PC-3 (cell line): ENCODE measurements around the gene CEP83. TPM values are rescaled to one million over a fixed set of nuclear protein-coding genes. Genes with fewer than 3 reads are reported as not detected.
"Not testable (repeated sequence)": the region's sequence is repeated elsewhere in the genome, so short reads cannot be mapped to it uniquely, and the experiment has no call there.

Experiments
- ATAC-seq: fragments of 200-7000 bp; cut with Tn5 transposase; 2 replicates; pipeline ENCODE4 v1.9.1; 2020; ENCODE audit warnings: mild to moderate bottlenecking, moderate library complexity
- BruUV-seq: library from RNA; stranded (reverse); fragments of 400-500 nt; replicated peaks from 2 replicates; lab custom pipeline; 2021; lab: Mats Ljungman, UMichigan
- CTCF ChIA-PET: fragments of 300-600 bp; sonication (Branson Sonifier 250); formaldehyde crosslinking; loops from one replicate; lab custom pipeline; 2022; ENCODE audit warnings: antibody characterized with exemption; lab: Charles Lee
- POLR2A ChIA-PET: fragments of 300-600 bp; sonication (Branson Sonifier 250); formaldehyde crosslinking; loops from one replicate; lab custom pipeline; 2022; ENCODE audit warnings: antibody characterized with exemption; ENCODE audit not compliant: unreplicated experiment; lab: Charles Lee
- DNase-seq: peaks from one replicate; pipeline ENCODE4 v3.0.0-alpha.2; 2015
- H2AFZ ChIP-seq: fragments of 300-600 bp; sonication (generic); 2 replicates; pipeline ENCODE4 v1.6.0; 2016; ENCODE audit warnings: antibody characterized with exemption, low read length
- H3F3A ChIP-seq: fragments of 300-600 bp; sonication (generic); one replicate; pipeline ENCODE4 v1.6.0; 2017; ENCODE audit warnings: antibody characterized with exemption, low read length, control low read depth, mild to moderate bottlenecking; ENCODE audit not compliant: unreplicated experiment
- H3K27ac ChIP-seq: fragments of 300-600 bp; sonication (generic); 2 replicates; pipeline ENCODE4 v1.5.1; 2016; ENCODE audit warnings: mild to moderate bottlenecking, low read length
- H3K27me3 ChIP-seq: fragments of 300-600 bp; sonication (generic); 2 replicates; pipeline ENCODE4 v1.6.1; 2016; ENCODE audit warnings: low read length, mixed read lengths
- H3K36me3 ChIP-seq: fragments of 300-600 bp; sonication (generic); 2 replicates; pipeline ENCODE4 v1.6.1; 2016; ENCODE audit warnings: low read depth, mixed run types, low read length, mixed read lengths
- H3K4me1 ChIP-seq: fragments of 300-600 bp; sonication (generic); 2 replicates; pipeline ENCODE4 v1.5.1; 2016; ENCODE audit warnings: low read length; ENCODE audit not compliant: insufficient read depth
- H3K4me2 ChIP-seq: fragments of 300-600 bp; sonication (generic); 2 replicates; pipeline ENCODE4 v1.6.0; 2016; ENCODE audit warnings: low read length
- H3K4me3 ChIP-seq: fragments of 300-600 bp; sonication (generic); 2 replicates; pipeline ENCODE4 v1.5.1; 2016; ENCODE audit warnings: mild to moderate bottlenecking, low read length, mixed read lengths
- H3K79me2 ChIP-seq: fragments of 300-600 bp; sonication (generic); 2 replicates; pipeline ENCODE4 v1.6.1; 2017; ENCODE audit warnings: low read length, mixed read lengths
- H3K9ac ChIP-seq: fragments of 300-600 bp; sonication (generic); 2 replicates; pipeline ENCODE4 v1.6.0; 2016; ENCODE audit warnings: mild to moderate bottlenecking, low read length
- H3K9me2 ChIP-seq: fragments of 300-600 bp; sonication (generic); replicated peaks from 2 replicates; pipeline ENCODE4 v1.6.1; 2016; ENCODE audit warnings: mixed run types, low read length, mixed read lengths
- H3K9me3 ChIP-seq: fragments of 300-600 bp; sonication (generic); 2 replicates; pipeline ENCODE4 v1.6.1; 2016; ENCODE audit warnings: low read length, mixed read lengths
- H4K20me1 ChIP-seq: fragments of 300-600 bp; sonication (generic); 2 replicates; pipeline ENCODE4 v1.6.1; 2016; ENCODE audit warnings: low read length, mixed read lengths
- CTCF ChIP-seq: fragments of 300-600 bp; sonication (generic); conservative IDR thresholded peaks from 2 replicates; pipeline ENCODE4 v1.5.1; 2017; ENCODE audit warnings: antibody characterized with exemption, low read depth, mild to moderate bottlenecking, low read length
- EZH2 ChIP-seq: fragments of 300-600 bp; sonication (generic); IDR thresholded peaks from one replicate; pipeline ENCODE4 v1.6.1; 2017; ENCODE audit warnings: antibody characterized with exemption, mild to moderate bottlenecking, low read length; ENCODE audit not compliant: unreplicated experiment
- EZH2phosphoT487 ChIP-seq: fragments of 300-600 bp; sonication (generic); IDR thresholded peaks from 2 replicates; pipeline ENCODE4 v1.6.1; 2018; ENCODE audit warnings: mild to moderate bottlenecking, antibody characterized with exemption, low read length, borderline replicate concordance
- intact Hi-C: fragments of 100-400 bp; cut with micrococcal nuclease; formaldehyde crosslinking; loops from 2 replicates; pipeline ENCODE4 v1.9.0; 2023
- total RNA-seq: library from RNA; depleted of rRNA; stranded (reverse); fragments of >200 nt; gene quantifications from 2 replicates; pipeline ENCODE4 v1.2.3, GENCODE V29; 2014

CEP83 gene
- total RNA-seq, 1 experiment from 2014 or later = 11.8 TPM

- no peak for DNase-seq
- Histone ChIP-seq H3K9me2 (no peaks in the 10 kb centered on the region), H4K20me1 (no peaks in the 10 kb centered on the region), H3K4me2 (no peak overlapping the region), H3K9ac (no peak overlapping the region), H3K27ac (no peak overlapping the region), H3F3A (no peaks in the 10 kb centered on the region), H3K4me1 (no peaks in the 10 kb centered on the region), H3K27me3 (no peaks in the 10 kb centered on the region), H3K79me2 (no peaks in the 10 kb centered on the region), H3K36me3 (peaks cover 37% of the 10 kb centered on the region), H3K9me3 (0 out of 2 replicates have a peak, but pooled peaks cover 6% of the 10 kb centered on the region), H3K4me3 (no peak overlapping the region), H2AFZ (no peak overlapping the region)
- POLR2A ChIA-PET = no interaction called here
- no peak for TF ChIP-seq EZH2
- BruUV-seq = no TSS peak
- intact Hi-C loops = no loop called here
- ATAC-seq = no peak
- CTCF ChIA-PET = no interaction called here
Measured at GRCh38 chr12:94401326-94401725, 58.3 kb downstream of the CEP83 start.

GRCh38 chr12:94398685-94399084 is 61.0 kb downstream of the CEP83 start:
- ATAC-seq, H3K27ac ChIP-seq, H3K27me3 ChIP-seq, H3K4me3 ChIP-seq, intact Hi-C loops, POLR2A ChIA-PET, H3K9ac ChIP-seq, H3K79me2 ChIP-seq, DNase-seq, H3K9me3 ChIP-seq, H3K9me2 ChIP-seq, H3F3A ChIP-seq, H4K20me1 ChIP-seq, H2AFZ ChIP-seq, H3K4me2 ChIP-seq, CTCF ChIA-PET, H3K4me1 ChIP-seq, BruUV-seq: not testable (repeated sequence)
- peaks cover 37% of the 10 kb centered on the region for H3K36me3 ChIP-seq

GRCh38 chr12:94397401-94397800 is 62.3 kb downstream of the CEP83 start:
- H3K9me2 ChIP-seq = no peaks in the 10 kb centered on the region
- H3K4me3 ChIP-seq = no peak overlapping the region
- H3K9me3 ChIP-seq = 0 out of 2 replicates have a peak, but pooled peaks cover 6% of the 10 kb centered on the region
- ATAC-seq (no peak), DNase-seq (no peak)
- H3K4me1 ChIP-seq = no peaks in the 10 kb centered on the region
- H3F3A ChIP-seq = no peaks in the 10 kb centered on the region
- no peak overlapping the region for H2AFZ ChIP-seq
- ChIA-PET POLR2A (no interaction called here), CTCF (no interaction called here)
- BruUV-seq = no TSS peak
- H3K4me2 ChIP-seq = no peak overlapping the region
- no peaks in the 10 kb centered on the region for H4K20me1 ChIP-seq
- no peaks in the 10 kb centered on the region for H3K27me3 ChIP-seq
- no peaks in the 10 kb centered on the region for H3K79me2 ChIP-seq
- H3K27ac ChIP-seq = no peak overlapping the region
- H3K36me3 ChIP-seq = peaks cover 37% of the 10 kb centered on the region
- TF ChIP-seq EZH2phosphoT487 = no peak
- TF ChIP-seq EZH2 = no peak
- TF ChIP-seq CTCF = no peak
- no peak overlapping the region for H3K9ac ChIP-seq
- intact Hi-C loops = no loop called here

DNA sequence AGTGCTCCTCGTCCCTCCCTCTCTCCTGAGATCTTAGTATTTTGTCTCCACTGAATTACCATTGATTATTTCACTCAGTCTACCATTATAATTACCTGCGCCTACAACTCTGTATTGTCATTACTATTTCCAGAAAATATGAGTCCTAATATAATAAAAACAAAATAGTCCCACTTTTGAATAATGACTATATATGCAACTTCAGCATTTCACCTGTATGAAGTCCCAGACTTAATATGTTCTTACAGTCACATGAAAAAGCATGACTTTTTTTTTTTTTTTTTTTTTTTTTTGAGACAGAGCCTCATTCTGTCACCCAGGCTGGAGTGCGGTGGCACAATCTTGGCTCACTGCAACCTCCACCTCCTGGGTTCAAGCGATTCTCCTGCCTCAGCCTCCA is 63.7 kb downstream of the CEP83 start:
- H3K9me2 ChIP-seq, H3K9me3 ChIP-seq, H3K4me2 ChIP-seq, BruUV-seq, intact Hi-C loops, H3K27me3 ChIP-seq, DNase-seq, H3K4me1 ChIP-seq, H3K9ac ChIP-seq, CTCF ChIA-PET, H3F3A ChIP-seq, H3K27ac ChIP-seq, H3K79me2 ChIP-seq, POLR2A ChIA-PET, H4K20me1 ChIP-seq, ATAC-seq, H3K4me3 ChIP-seq, H2AFZ ChIP-seq: not testable (repeated sequence)
- peaks cover 30% of the 10 kb centered on the region for H3K36me3 ChIP-seq
